ENCODE results near the gene NMU.
"Not testable (repeated sequence)": the region's sequence is repeated elsewhere in the genome, so short reads cannot be mapped to it uniquely, and the experiment has no call there.

Gene NMU

DNA sequence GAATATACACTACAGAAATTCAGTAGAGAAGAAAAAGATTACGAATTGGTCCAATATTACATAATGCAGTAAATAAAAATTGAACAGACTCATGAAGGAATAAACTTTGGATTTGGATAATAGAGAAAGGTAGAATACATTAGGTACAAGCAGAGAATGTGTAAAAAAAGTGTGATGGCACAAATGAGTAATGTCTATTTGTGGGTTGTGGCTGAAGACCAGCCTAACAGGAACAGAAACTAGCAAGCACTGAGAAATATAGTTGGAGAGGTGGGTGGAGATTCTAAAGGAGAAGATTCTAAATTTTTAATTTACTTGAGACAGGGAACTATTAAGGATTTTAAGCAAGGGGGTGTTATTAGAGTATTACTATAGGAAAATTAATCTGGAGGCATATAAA is 74.2 kb downstream of the NMU start:
- Histone ChIP-seq H3K4me1 (ENCODE audit: control insufficient read depth, insufficient read depth, low read length, poor library complexity, severe bottlenecking) (no peaks in the 10 kb centered on the region), H3K36me3 (ENCODE audit: control insufficient read depth, insufficient read depth, low read length) (no peaks in the 10 kb centered on the region), H3K27ac (ENCODE audit: low read depth, low read length, severe bottlenecking) (no peak overlapping the region), H3K9me3 (ENCODE audit: control insufficient read depth, low read length) (no peaks in the 10 kb centered on the region), H3K4me3 (ENCODE audit: extremely low read depth, insufficient read depth, low read length, poor library complexity, severe bottlenecking) (no peak overlapping the region)
- WGBS, 2 experiments (ENCODE audit: insufficient coverage in 2 of 2): no CpG with 5 or more reads among the region's 1 CpG

DNA sequence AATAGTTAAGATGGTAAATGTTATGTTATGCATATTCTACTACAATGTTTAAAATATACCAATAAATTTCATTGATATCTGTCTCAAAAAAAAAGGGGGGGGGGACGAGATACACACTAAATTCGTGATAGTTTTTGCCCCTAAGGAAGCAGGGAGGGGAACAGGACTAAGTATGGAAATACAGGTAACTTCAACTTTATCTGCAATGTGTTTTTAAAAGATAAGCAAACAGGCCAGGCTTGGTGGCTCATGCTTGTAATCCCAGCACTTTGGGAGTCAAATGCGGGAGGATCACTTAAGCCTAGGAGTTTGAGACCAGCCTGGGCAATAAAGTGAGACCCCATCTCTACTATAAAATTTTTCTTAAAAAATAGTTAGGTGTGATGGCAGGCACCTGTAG is 76.0 kb downstream of the NMU start:
- Histone ChIP-seq H3K36me3 (ENCODE audit: control insufficient read depth, insufficient read depth, low read length) (no peaks in the 10 kb centered on the region), H3K9me3 (ENCODE audit: control insufficient read depth, low read length) (no peaks in the 10 kb centered on the region), H3K4me1 (ENCODE audit: control insufficient read depth, insufficient read depth, low read length, poor library complexity, severe bottlenecking) (no peaks in the 10 kb centered on the region), H3K27ac (ENCODE audit: low read depth, low read length, severe bottlenecking) (no peak overlapping the region), H3K4me3 (ENCODE audit: extremely low read depth, insufficient read depth, low read length, poor library complexity, severe bottlenecking) (no peak overlapping the region)
- 100% methylated on average over 2 of the region's 3 CpGs; no CpG with 5 or more reads in 1 of the 2 experiments for WGBS, 2 experiments (ENCODE audit: insufficient coverage in 2 of 2)

DNA sequence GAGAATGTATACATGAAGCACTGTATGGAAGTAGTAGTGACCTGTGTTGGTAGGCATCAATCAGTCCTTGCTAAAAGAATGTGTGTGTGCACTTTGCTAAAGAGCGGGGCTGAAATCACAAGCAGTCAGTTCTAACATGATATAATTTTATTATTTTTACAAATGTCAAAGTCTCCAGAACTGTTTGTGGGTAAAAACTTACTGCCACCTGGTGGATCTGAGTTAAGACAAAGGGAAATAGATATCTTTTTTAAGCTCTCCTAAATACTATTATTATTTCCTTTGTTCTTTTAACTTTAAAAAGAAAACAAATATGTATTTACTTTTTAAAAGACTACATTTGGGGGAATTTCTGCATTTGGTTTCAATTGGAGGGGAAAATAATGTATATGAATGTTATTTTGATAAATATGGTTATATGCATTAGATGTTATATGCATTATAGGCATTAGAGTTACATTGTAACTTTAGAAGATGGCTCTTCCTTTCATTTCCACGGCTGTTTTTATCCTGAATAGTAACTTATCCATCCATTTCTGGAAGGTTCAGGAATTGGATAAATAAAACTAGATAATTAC is 81.6 kb downstream of the NMU start:
- no peaks in the 10 kb centered on the region for H3K36me3 ChIP-seq (ENCODE audit: control insufficient read depth, insufficient read depth, low read length)

DNA sequence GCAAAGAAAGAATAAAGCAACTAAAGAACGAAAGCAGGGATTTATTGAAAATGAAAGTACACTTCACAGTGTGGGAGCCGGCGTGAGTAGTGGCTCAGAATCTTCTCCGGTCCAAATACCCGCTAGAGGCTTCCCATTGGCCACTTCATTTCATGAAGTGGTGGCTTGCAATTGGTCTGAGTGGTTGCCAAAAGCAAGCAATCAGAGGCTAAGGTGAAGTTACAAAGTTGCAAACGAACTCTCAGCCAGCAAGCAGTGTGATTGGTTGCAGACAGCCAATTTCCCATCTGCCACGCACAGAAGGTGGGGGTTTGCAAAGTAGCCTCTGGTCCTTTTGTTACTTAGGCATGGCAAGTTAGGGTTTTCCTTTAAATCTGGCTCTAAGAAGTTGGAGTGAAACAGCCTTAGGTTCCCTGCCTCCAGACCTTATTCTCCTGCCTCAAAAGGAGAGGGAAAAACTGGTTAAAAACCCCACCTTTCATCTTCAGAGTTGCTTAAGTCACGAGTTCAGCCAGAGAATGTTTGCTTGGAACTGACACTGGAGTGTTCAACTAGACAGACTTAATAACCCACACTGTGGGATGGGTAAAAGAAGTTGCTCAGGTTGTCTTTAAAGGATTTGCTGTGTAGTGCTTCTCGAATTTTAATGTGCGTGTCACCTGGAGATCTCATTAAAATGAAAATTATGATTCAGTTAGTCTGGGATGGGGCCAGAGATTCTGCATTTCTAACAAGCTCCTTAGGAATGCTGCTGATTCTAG is 82.5 kb downstream of the NMU start:
- no peaks in the 10 kb centered on the region for H3K9me3 ChIP-seq (ENCODE audit: control insufficient read depth, low read length)
- WGBS, 2 experiments (ENCODE audit: insufficient coverage in 2 of 2): 83 to 90% methylated on average over 6 to 7 of the region's 10 CpGs

More for the DNA sequence above, 81.6 kb downstream of the NMU start:
- Histone ChIP-seq H3K4me1 (ENCODE audit: control insufficient read depth, insufficient read depth, low read length, poor library complexity, severe bottlenecking) (no peaks in the 10 kb centered on the region), H3K27ac (ENCODE audit: low read depth, low read length, severe bottlenecking) (no peak overlapping the region), H3K4me3 (ENCODE audit: extremely low read depth, insufficient read depth, low read length, poor library complexity, severe bottlenecking) (no peak overlapping the region), H3K9me3 (ENCODE audit: control insufficient read depth, low read length) (no peaks in the 10 kb centered on the region)
- no CpG with 5 or more reads among the region's 2 CpGs for WGBS, 2 experiments (ENCODE audit: insufficient coverage in 2 of 2)

DNA sequence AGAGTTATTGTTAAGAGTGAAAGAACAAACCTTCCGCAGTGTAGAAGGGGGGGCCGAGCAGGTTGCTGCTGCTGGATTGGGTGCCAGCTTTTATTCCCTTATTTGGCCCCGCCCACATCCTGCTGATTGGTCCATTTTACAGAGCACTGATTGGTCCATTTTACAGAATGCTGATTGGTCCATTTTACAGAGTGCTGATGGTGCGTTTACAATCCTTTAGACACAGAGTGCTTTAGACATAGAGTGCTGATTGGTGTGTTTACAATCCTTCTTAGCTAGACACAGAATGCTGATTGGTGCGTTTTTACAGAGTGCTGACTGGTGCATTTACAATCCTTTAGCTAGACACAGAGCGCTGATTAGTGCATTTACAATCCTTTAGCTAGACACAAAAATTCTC is 84.1 kb downstream of the NMU start:
- H3K36me3 ChIP-seq (ENCODE audit: control insufficient read depth, insufficient read depth, low read length); H3K4me3 ChIP-seq (ENCODE audit: extremely low read depth, insufficient read depth, low read length, poor library complexity, severe bottlenecking); H3K4me1 ChIP-seq (ENCODE audit: control insufficient read depth, insufficient read depth, low read length, poor library complexity, severe bottlenecking); H3K27ac ChIP-seq (ENCODE audit: low read depth, low read length, severe bottlenecking); H3K9me3 ChIP-seq (ENCODE audit: control insufficient read depth, low read length): not testable (repeated sequence)
- WGBS, 2 experiments (ENCODE audit: insufficient coverage in 2 of 2): 89 to 95% methylated on average over 3 to 4 of the region's 6 CpGs

More for the DNA sequence above, 82.5 kb downstream of the NMU start:
- H3K4me3 ChIP-seq (ENCODE audit: extremely low read depth, insufficient read depth, low read length, poor library complexity, severe bottlenecking): no peak overlapping the region
- no peaks in the 10 kb centered on the region for H3K4me1 ChIP-seq (ENCODE audit: control insufficient read depth, insufficient read depth, low read length, poor library complexity, severe bottlenecking)
- no peaks in the 10 kb centered on the region for H3K36me3 ChIP-seq (ENCODE audit: control insufficient read depth, insufficient read depth, low read length)
- no peak overlapping the region for H3K27ac ChIP-seq (ENCODE audit: low read depth, low read length, severe bottlenecking)

DNA sequence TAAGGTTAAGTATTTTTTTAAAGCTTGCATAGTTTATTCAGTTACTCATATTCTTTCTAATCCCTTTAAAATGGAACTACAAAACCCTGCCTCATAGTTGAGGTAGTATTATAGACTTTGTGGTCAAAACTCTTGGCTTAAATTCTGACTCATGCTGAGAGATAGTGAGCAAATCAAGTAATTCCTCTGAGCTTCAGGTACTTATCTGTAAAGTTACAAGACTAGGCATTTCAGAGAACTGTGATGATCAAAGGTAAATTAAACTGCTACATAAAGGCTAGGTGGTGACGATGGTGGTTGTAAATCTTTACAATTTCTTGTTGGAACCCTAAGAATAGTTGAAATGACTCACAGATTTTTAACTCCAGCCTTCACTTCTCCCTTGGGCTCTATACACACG is 86.2 kb downstream of the NMU start:
- Histone ChIP-seq H3K4me1 (ENCODE audit: control insufficient read depth, insufficient read depth, low read length, poor library complexity, severe bottlenecking) (no peaks in the 10 kb centered on the region), H3K9me3 (ENCODE audit: control insufficient read depth, low read length) (no peaks in the 10 kb centered on the region), H3K36me3 (ENCODE audit: control insufficient read depth, insufficient read depth, low read length) (no peaks in the 10 kb centered on the region), H3K4me3 (ENCODE audit: extremely low read depth, insufficient read depth, low read length, poor library complexity, severe bottlenecking) (no peak overlapping the region), H3K27ac (ENCODE audit: low read depth, low read length, severe bottlenecking) (no peak overlapping the region)
- 100% methylated on average over 1 of the region's 2 CpGs; no CpG with 5 or more reads in 1 of the 2 experiments for WGBS, 2 experiments (ENCODE audit: insufficient coverage in 2 of 2)

DNA sequence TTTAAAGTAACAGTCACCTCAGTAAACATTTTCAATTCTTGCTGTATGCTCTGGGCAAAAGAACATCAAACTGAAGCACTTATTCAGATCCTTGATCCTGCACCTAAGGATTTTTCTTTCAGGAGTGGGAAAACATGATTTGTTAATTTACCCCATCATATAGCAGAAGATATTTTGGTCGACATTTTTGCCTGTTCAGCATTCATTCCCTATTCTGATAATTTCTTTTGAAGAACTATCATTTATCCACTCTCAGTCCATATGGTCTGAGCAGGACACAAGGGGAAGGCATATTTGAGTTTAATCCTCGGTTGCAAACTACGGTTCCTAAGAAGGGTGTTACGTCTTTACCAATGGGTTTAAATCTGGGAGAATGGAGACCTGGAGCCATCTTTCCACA is 88.2 kb downstream of the NMU start:
- no peaks in the 10 kb centered on the region for H3K9me3 ChIP-seq (ENCODE audit: control insufficient read depth, low read length)
- 69 to 74% methylated on average over 3 of the region's 4 CpGs for WGBS, 2 experiments (ENCODE audit: insufficient coverage in 2 of 2)
- peaks cover 4% of the 10 kb centered on the region for H3K4me1 ChIP-seq (ENCODE audit: control insufficient read depth, insufficient read depth, low read length, poor library complexity, severe bottlenecking)
- H3K27ac ChIP-seq (ENCODE audit: low read depth, low read length, severe bottlenecking): peak overlapping the region; percentile 93
- H3K36me3 ChIP-seq (ENCODE audit: control insufficient read depth, insufficient read depth, low read length): no peaks in the 10 kb centered on the region
- H3K4me3 ChIP-seq (ENCODE audit: extremely low read depth, insufficient read depth, low read length, poor library complexity, severe bottlenecking): peak overlapping the region; percentile 80

DNA sequence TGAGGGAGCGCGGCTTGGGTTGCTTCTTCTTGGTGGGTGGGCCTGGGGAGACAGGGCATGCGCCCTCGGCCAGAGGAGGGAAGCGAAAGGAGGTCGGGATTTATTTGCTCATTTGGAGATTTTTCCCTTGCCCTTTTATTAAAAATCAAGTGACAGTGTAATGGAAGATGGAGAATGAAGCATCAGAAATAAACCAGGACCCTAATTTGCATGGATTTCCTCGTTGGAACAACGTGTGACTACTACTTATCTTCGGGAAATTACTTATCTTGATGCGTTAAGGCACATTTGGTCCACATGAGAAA is 88.7 kb downstream of the NMU start:
- peaks cover 4% of the 10 kb centered on the region for H3K4me1 ChIP-seq (ENCODE audit: control insufficient read depth, insufficient read depth, low read length, poor library complexity, severe bottlenecking)
- H3K4me3 ChIP-seq (ENCODE audit: extremely low read depth, insufficient read depth, low read length, poor library complexity, severe bottlenecking): peak overlapping the region; percentile 80
- no peaks in the 10 kb centered on the region for H3K36me3 ChIP-seq (ENCODE audit: control insufficient read depth, insufficient read depth, low read length)
- no peaks in the 10 kb centered on the region for H3K9me3 ChIP-seq (ENCODE audit: control insufficient read depth, low read length)
- peak overlapping the region; percentile 93 for H3K27ac ChIP-seq (ENCODE audit: low read depth, low read length, severe bottlenecking)
- WGBS, 2 experiments (ENCODE audit: insufficient coverage in 2 of 2): 0% methylated on average over 2 to 5 of the region's 10 CpGs

DNA sequence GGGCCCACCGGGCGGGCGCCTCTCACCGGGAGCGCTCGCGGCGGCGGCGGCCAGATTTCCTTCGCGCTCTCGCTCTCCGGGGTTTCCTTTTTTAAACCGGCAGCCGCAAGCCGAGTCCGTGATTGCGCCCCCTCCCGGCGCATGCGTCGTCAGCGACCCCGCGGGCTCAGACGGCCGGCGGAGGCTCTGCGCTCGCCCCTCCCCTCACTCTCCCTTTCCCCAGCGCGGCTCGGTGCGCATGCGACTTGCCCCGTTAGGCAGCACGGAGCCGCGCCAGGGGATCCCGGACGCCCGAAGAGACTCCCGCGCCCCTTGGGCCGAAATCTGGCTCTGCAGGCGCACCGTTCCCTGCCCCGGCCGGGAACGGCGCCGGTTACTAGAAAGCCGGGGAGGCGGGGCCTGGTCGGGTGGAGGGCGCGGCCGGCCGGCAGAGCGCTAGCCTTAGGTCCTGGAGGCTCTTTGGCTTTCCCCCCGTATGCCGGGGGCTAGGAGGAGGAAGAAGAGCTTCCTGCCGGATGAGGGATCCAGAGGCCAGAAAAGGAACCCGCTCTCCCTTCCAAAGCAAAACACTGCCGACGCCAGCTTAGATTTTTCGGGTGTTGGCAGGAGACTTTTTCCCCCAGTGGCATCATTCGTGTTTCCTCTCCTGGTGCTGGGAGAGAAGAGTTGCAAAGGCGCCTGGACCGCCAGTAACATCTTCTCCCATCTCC is 89.2 kb downstream of the NMU start, which contains the start of gene CLOCK:
CLOCK (minus strand) TSS at position 154 of the 710 bp plus-strand sequence. CDS start 64,124 bp downstream, outside the sequence.
- peak within 1 kb of the TSS; percentile 80 for H3K4me3 ChIP-seq (ENCODE audit: extremely low read depth, insufficient read depth, low read length, poor library complexity, severe bottlenecking)
- no peaks in the 10 kb centered on the region for H3K36me3 ChIP-seq (ENCODE audit: control insufficient read depth, insufficient read depth, low read length)
- peaks cover 4% of the 10 kb centered on the region for H3K4me1 ChIP-seq (ENCODE audit: control insufficient read depth, insufficient read depth, low read length, poor library complexity, severe bottlenecking)
- 0 to 1% methylated on average over 59 of the region's 71 CpGs for whole genome bisulfite sequencing, 2 experiments (ENCODE audit: insufficient coverage in 2 of 2)
- peak within 1 kb of the TSS; percentile 93 for H3K27ac ChIP-seq (ENCODE audit: low read depth, low read length, severe bottlenecking)
- no peaks in the 10 kb centered on the region for H3K9me3 ChIP-seq (ENCODE audit: control insufficient read depth, low read length)

DNA sequence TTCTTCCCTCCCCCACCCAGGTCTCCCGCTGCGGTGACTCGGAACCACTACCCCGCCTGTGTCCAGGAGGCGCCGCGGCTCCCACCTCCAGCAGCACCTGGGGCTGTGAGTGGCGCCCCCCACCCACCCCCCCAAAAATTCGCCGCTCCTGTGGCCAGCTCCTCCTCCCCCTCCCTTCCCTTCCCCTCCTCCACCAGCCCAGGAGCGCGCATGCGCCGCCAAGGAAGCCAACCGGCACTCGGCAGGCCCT is 89.7 kb downstream of the NMU start:
- no peaks in the 10 kb centered on the region for H3K9me3 ChIP-seq (ENCODE audit: control insufficient read depth, low read length)
- H3K4me3 ChIP-seq (ENCODE audit: extremely low read depth, insufficient read depth, low read length, poor library complexity, severe bottlenecking): peak overlapping the region; percentile 80
- H3K27ac ChIP-seq (ENCODE audit: low read depth, low read length, severe bottlenecking): peak overlapping the region; percentile 93
- H3K4me1 ChIP-seq (ENCODE audit: control insufficient read depth, insufficient read depth, low read length, poor library complexity, severe bottlenecking): peaks cover 4% of the 10 kb centered on the region
- no peaks in the 10 kb centered on the region for H3K36me3 ChIP-seq (ENCODE audit: control insufficient read depth, insufficient read depth, low read length)
- 0% methylated on average over 1 to 8 of the region's 16 CpGs for WGBS, 2 experiments (ENCODE audit: insufficient coverage in 2 of 2)
